H1 (cell line): Measurements from ENCODE around the gene LTBP4.

Experiments used
- ATF2 ChIP-seq: IDR thresholded peaks from 2 replicates; pipeline ENCODE4 v1.6.1; 2012; ENCODE audit warnings: low read length, inconsistent platforms
- BACH1 ChIP-seq: IDR thresholded peaks from 2 replicates; pipeline ENCODE4 v1.6.1; 2012; ENCODE audit warnings: low read length, improper control_type of control experiment
- CBX5 ChIP-seq: fragments of 300-800, 300-1000 bp; sonication (generic); IDR thresholded peaks from 2 replicates; pipeline ENCODE4 v1.7.1; 2016; ENCODE audit warnings: antibody characterized with exemption, low read length, low read depth
- CREB1 ChIP-seq: IDR thresholded peaks from 2 replicates; pipeline ENCODE4 v1.6.1; 2012; ENCODE audit warnings: inconsistent platforms
- CTCF ChIP-seq, 3 experiments: IDR thresholded peaks; 1 replicate in 2 of 3; 2 replicates in 1 of 3; pipeline versions ENCODE4 v1.5.1 to v1.6.1; 2011; ENCODE audit warnings: low read length in 3 of 3, mild to moderate bottlenecking in 3 of 3, inconsistent platforms in 2 of 3, low read depth in 1 of 3, moderate library complexity in 1 of 3; ENCODE audit not compliant: insufficient read depth in 1 of 3; ENCODE audit errors: control extremely low read depth in 1 of 3
- E2F6 ChIP-seq: IDR thresholded peaks from 2 replicates; pipeline ENCODE4 v1.6.1; 2012; ENCODE audit warnings: inconsistent platforms
- EZH2 ChIP-seq: fragments of 200-600 bp; sonication (generic); IDR thresholded peaks from 2 replicates; pipeline ENCODE4 v1.7.1; 2012; ENCODE audit warnings: low read depth, mild to moderate bottlenecking, moderate library complexity, low read length, inconsistent platforms; ENCODE audit not compliant: severe bottlenecking
- GABPA ChIP-seq: IDR thresholded peaks from 2 replicates; pipeline ENCODE4 v1.6.1; 2011; ENCODE audit warnings: mild to moderate bottlenecking, low read length, moderate library complexity, borderline replicate concordance; ENCODE audit not compliant: insufficient read depth
- POLR2AphosphoS5 ChIP-seq: IDR thresholded peaks from 2 replicates; pipeline ENCODE4 v1.6.1; 2011; ENCODE audit warnings: low read depth, low read length
- SP1 ChIP-seq: IDR thresholded peaks from 2 replicates; pipeline ENCODE4 v1.6.1; 2011; ENCODE audit warnings: low read depth, low read length
- TAF1 ChIP-seq: IDR thresholded peaks from 2 replicates; pipeline ENCODE4 v1.6.1; 2011; ENCODE audit warnings: mild to moderate bottlenecking, low read depth, low read length
- TF ChIP-seq, protein P1 (sequence below): IDR thresholded peaks from 2 replicates; pipeline ENCODE4 v1.6.1; 2012; ENCODE audit warnings: inconsistent platforms

DNA sequence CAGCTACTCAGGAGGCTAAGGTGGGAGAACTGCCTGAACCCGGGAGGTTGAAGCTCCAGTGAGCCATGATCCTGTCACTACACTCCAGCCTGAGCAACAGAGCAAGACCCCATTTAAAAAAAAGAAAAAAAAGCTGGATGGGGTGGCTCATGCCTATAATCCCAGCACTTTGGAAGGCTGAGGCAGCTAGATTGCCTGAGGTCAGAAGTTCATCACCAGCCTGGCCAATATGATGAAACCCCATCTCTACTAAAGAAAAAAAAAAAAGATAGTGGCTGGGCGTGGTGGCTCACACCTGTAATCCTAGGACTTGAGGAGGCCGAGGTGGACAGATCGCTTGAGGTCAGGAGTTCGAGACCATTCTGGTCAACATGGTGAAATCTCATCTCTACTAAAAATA is 15.0 kb downstream of the LTBP4 start:
- TF ChIP-seq CTCF (IDR thresholded peaks at IDR 0.05; ENCODE audit: control extremely low read depth in 1 of 3, insufficient read depth in 1 of 3, low read depth in 1 of 3, low read length in 3 of 3) (no peak), BACH1 (no peak), POLR2AphosphoS5 (no peak), TAF1 (no peak), CBX5 (no peak), SP1 (no peak), CREB1 (no peak), E2F6 (no peak), EZH2 (no peak), GABPA (no peak), ATF2 (no peak)
- TF ChIP-seq, protein P1, sequence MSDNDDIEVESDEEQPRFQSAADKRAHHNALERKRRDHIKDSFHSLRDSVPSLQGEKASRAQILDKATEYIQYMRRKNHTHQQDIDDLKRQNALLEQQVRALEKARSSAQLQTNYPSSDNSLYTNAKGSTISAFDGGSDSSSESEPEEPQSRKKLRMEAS, result no peak
